Adrenal gland (tissue), 5 donors: ENCODE data around the gene APRT.

Experiments used
- POLR2A ChIP-seq, 2 donors: fragments of 450-650 bp; IDR thresholded peaks; one replicate each; pipeline ENCODE4 v1.6.1; 2017; ENCODE audit warnings: antibody characterized with exemption in 2 of 2, mild to moderate bottlenecking in 2 of 2, moderate library complexity in 1 of 2
- TF ChIP-seq, protein P1 (sequence below), 6 experiments: fragments of 450-650 bp in 4 of 6; fragments of 200-600 bp in 2 of 6; sonication (generic) in 1 of 6; IDR thresholded peaks; 1 replicate in 5 of 6; 2 replicates in 1 of 6; pipeline versions ENCODE4 v1.5.1 to v1.8.0; 2016 to 2021; ENCODE audit warnings: antibody characterized with exemption in 6 of 6, mild to moderate bottlenecking in 2 of 6, moderate library complexity in 1 of 6
- donor health status: DM: no; HTN: no; CAD: no.

DNA sequence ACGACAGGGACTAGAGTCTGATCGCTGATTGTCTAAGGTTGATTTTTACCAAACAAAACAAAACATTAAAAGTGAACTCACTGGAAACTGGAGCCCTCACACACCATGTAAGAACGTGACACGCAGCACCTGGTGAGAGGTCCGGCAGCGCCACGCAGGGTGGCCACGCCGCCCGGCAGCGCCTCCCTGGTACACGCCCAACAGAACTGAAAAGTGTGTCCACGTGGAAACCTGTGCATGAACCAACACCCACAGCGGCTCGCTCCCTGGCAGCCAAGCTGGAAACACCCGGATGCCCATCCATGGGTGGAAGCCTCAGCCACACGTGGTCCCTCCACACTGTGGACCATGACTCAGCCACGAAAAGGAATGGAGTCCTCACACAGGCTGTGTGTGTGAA lies 35.9 kb upstream of the APRT start:
- TF ChIP-seq, protein P1, sequence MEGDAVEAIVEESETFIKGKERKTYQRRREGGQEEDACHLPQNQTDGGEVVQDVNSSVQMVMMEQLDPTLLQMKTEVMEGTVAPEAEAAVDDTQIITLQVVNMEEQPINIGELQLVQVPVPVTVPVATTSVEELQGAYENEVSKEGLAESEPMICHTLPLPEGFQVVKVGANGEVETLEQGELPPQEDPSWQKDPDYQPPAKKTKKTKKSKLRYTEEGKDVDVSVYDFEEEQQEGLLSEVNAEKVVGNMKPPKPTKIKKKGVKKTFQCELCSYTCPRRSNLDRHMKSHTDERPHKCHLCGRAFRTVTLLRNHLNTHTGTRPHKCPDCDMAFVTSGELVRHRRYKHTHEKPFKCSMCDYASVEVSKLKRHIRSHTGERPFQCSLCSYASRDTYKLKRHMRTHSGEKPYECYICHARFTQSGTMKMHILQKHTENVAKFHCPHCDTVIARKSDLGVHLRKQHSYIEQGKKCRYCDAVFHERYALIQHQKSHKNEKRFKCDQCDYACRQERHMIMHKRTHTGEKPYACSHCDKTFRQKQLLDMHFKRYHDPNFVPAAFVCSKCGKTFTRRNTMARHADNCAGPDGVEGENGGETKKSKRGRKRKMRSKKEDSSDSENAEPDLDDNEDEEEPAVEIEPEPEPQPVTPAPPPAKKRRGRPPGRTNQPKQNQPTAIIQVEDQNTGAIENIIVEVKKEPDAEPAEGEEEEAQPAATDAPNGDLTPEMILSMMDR (IDR thresholded peaks at IDR 0.05): no peak
- no peak for TF ChIP-seq POLR2A (IDR thresholded peaks at IDR 0.05)
